Kidney (tissue), 14 donors: ENCODE data around the gene PHF8. TPM values are rescaled to one million over a fixed set of nuclear protein-coding genes. Genes with fewer than 3 reads are reported as not detected.

Experiments
- DNase-seq, 5 donors: peaks; one replicate each; pipeline ENCODE4 v3.0.0-alpha.2; 2013 to 2020
- FAIRE-seq: peaks from 2 replicates; lab custom pipeline; 2012; peaks lifted over from hg19 to GRCh38; lab: Jason Lieb, UNC
- H3K27ac ChIP-seq, 2 donors: one replicate each; pipeline ENCODE4 v1.7.0; 2013; ENCODE audit warnings: low read depth in 2 of 2, low read length in 2 of 2, inconsistent platforms in 1 of 2
- H3K27me3 ChIP-seq: one replicate; pipeline ENCODE4 v1.7.1; 2013; ENCODE audit warnings: low read length, inconsistent platforms; ENCODE audit not compliant: control insufficient read depth, insufficient read depth
- H3K36me3 ChIP-seq, 3 donors: one replicate each; pipeline versions ENCODE4 v1.7.0 to v1.7.1; 2013; ENCODE audit warnings: low read length in 3 of 3, control low read depth in 1 of 3, inconsistent platforms in 1 of 3; ENCODE audit not compliant: insufficient read depth in 3 of 3, control insufficient read depth in 2 of 3
- H3K4me1 ChIP-seq, 3 donors: one replicate each; pipeline versions ENCODE4 v1.7.0 to v1.7.1; 2013; ENCODE audit warnings: low read length in 3 of 3, inconsistent platforms in 1 of 3, low read depth in 1 of 3; ENCODE audit not compliant: control insufficient read depth in 2 of 3, insufficient read depth in 2 of 3
- H3K4me3 ChIP-seq, 3 donors: one replicate each; pipeline versions ENCODE4 v1.7.0 to v1.8.1; 2013; ENCODE audit warnings: low read length in 3 of 3, control low read depth in 1 of 3, inconsistent platforms in 1 of 3
- H3K9ac ChIP-seq, 3 donors: one replicate each; pipeline versions ENCODE4 v1.7.0 to v1.7.1; 2013; ENCODE audit warnings: low read length in 3 of 3, control low read depth in 1 of 3, inconsistent platforms in 1 of 3
- H3K9me3 ChIP-seq, 3 donors: one replicate each; pipeline versions ENCODE4 v1.7.0 to v1.7.1; 2013; ENCODE audit warnings: low read length in 3 of 3, control low read depth in 1 of 3, inconsistent platforms in 1 of 3; ENCODE audit not compliant: control insufficient read depth in 2 of 3, insufficient read depth in 1 of 3
- CTCF ChIP-seq: IDR thresholded peaks from 3 replicates; pipeline ENCODE4 v1.5.1; 2012; ENCODE audit warnings: mild to moderate bottlenecking, moderate library complexity, borderline replicate concordance; ENCODE audit not compliant: insufficient read depth; ENCODE audit errors: extremely low read depth
- intact Hi-C: fragments of 100-400 bp; cut with DNase I; formaldehyde crosslinking; loops from one replicate; pipeline ENCODE4 v1.11.1; 2022
- polyA plus RNA-seq: library from polyadenylated mRNA; stranded (reverse); fragments of 350-450 nt; fragmentation: Illumina TruSeq; extraction: RNeasy Lipid Tissue Mini Kit (QIAGEN cat#74804); gene quantifications from one replicate; pipeline ENCODE4 v1.2.3, GENCODE V29; 2014; ENCODE audit warnings: low read depth, low replicate concordance; ENCODE audit not compliant: insufficient read depth
- total RNA-seq: library from RNA; stranded (reverse); fragmentation: NEBNext Ultra II Directional; extraction: Animal tissue kit (Norgen Biotek cat#: 25700); gene quantifications from one replicate; pipeline ENCODE4 v1.2.1, GENCODE V29; 2021
- donor health status: control.
- donor health status: control.
- donor health status: control.
- donor health status: control.
- donor health status: control.
- donor health status: DM: yes; HTN: yes; CAD: no.
- donor health status: Normal renal cell carcinoma (clear cell type).

The PHF8 gene
- total and polyA plus RNA-seq, 2 donors from 2014 or later, result 5.0 to 34.1 TPM

GRCh38 chrX:54029529-54030143 is 14.6 kb downstream of the PHF8 start:
- DNase-seq, result peak; percentile 43 to 84 (median 54)
- H3K4me1 ChIP-seq, result peaks cover 0 to 2% (median 0%) of the 10 kb centered on the region in 3 donors
- H3K27me3 ChIP-seq, result no peaks in the 10 kb centered on the region
- H3K27ac ChIP-seq, result no peak overlapping the region
- no peak overlapping the region for H3K4me3 ChIP-seq
- H3K9me3 ChIP-seq, result no peaks in the 10 kb centered on the region
- FAIRE-seq, result no peak
- intact Hi-C loops, result no loop called here
- peaks cover 4 to 22% (median 6%) of the 10 kb centered on the region in 3 donors for H3K36me3 ChIP-seq
- TF ChIP-seq CTCF, result no peak
- H3K9ac ChIP-seq, result no peak overlapping the region

DNA sequence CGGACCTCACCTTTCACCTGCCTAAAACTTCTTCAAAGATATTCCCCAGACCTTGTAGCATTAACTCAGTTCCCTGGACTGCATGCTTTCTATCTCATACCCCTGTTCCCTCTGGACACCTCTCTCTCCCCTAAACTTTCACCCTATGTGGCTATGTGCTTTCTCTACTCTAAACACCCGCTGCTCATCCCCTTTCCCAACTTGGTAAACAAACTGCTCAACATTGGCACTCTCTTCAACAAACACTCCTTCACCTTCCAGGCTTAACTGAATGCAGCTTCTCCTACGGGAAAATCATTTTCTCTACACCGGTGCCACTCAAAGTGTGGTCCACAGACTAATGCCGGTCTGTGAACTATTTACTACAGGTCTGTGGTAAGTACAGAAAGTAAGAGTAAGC is 19.9 kb downstream of the PHF8 start:
- no peaks in the 10 kb centered on the region for H3K4me1 ChIP-seq
- intact Hi-C loops, result no loop called here
- TF ChIP-seq CTCF, result no peak
- no peaks in the 10 kb centered on the region for H3K9me3 ChIP-seq
- H3K4me3 ChIP-seq, result no peak overlapping the region
- FAIRE-seq (no peak), DNase-seq (no peak)
- no peaks in the 10 kb centered on the region for H3K27me3 ChIP-seq
- H3K9ac ChIP-seq, result no peak overlapping the region
- H3K36me3 ChIP-seq, result peaks cover 4 to 10% (median 7%) of the 10 kb centered on the region in 3 donors
- no peak overlapping the region for H3K27ac ChIP-seq

GRCh38 chrX:54012830-54013500 is 31.3 kb downstream of the PHF8 start:
- FAIRE-seq, result peak; percentile 74
- no peak for TF ChIP-seq CTCF
- DNase-seq, result no peak
- no peak overlapping the region for H3K27ac ChIP-seq
- no peaks in the 10 kb centered on the region for H3K4me1 ChIP-seq
- no peaks in the 10 kb centered on the region for H3K27me3 ChIP-seq
- H3K9me3 ChIP-seq, result no peaks in the 10 kb centered on the region
- peaks cover 5 to 22% (median 6%) of the 10 kb centered on the region in 3 donors for H3K36me3 ChIP-seq
- H3K4me3 ChIP-seq, result no peak overlapping the region
- intact Hi-C loops, result no loop called here
- H3K9ac ChIP-seq, result no peak overlapping the region
